Measurements from ENCODE around the gene CEP112. TPM values are rescaled to one million over a fixed set of nuclear protein-coding genes. Genes with fewer than 3 reads are reported as not detected.

The CEP112 gene
- total and polyA plus RNA-seq, 2 of the 4 experiments (the other 2 are of a cell fraction), result 2.5 to 5.6 TPM

DNA sequence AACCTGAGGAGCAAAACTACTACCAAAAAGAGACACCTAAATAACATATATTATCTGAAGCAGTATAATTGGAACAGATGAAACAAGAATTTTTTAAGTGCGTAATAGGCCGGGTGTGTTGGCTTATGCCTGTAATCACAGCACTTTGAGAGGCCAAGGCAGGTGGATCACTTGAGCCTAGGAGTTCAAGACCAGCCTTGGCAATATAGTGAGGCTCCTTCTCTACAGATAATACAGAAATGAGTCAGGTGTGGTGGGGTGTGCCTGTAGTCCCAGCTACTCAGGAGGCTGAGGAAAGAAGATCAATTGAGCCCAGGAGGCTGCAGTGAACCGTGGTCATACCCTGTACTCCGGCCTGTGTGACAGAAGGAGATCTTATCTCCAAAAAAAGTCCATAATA, 336.3 kb downstream of the CEP112 start:
- H4K5ac ChIP-seq (ENCODE audit: low read depth, low read length), result no peak overlapping the region
- no peaks in the 10 kb centered on the region for H3K36me3 ChIP-seq (ENCODE audit: control insufficient read depth, insufficient read depth, low read length)
- dilution Hi-C loops (cut with HindIII; ENCODE audit: low sequenced_read_pairs, unreplicated experiment) (no loop called here), in situ Hi-C loops (cut with MboI; ENCODE audit: low sequenced_read_pairs) (no loop called here), intact Hi-C loops (cut with micrococcal nuclease) (no loop called here)
- no peaks in the 10 kb centered on the region for H3K27me3 ChIP-seq (ENCODE audit: control insufficient read depth, insufficient read depth, low read length)
- H2AK9ac ChIP-seq (replicated peaks; ENCODE audit: low read depth, low read length, poor library complexity), result no peak overlapping the region
- H4K8ac ChIP-seq (ENCODE audit: low read depth in 2 of 2, low read length in 2 of 2), result no peak overlapping the region
- no peak overlapping the region for H4K91ac ChIP-seq (ENCODE audit: insufficient read depth, low read depth, low read length)
- no peak overlapping the region for H2BK120ac ChIP-seq (ENCODE audit: low read depth, low read length)
- H3K27ac ChIP-seq (ENCODE audit: insufficient read depth, low read length), result no peak overlapping the region
- ATAC-seq (ENCODE audit: low read depth) (no peak), DNase-seq (no peak)
- ChIA-PET POLR2A (ENCODE audit: unreplicated experiment) (no interaction called here), CTCF (no interaction called here)
- H2AK5ac ChIP-seq (ENCODE audit: low read depth, low read length), result no peak overlapping the region
- TF ChIP-seq NFE2L2 (IDR thresholded peaks at IDR 0.05; ENCODE audit: low read depth, low read length) (no peak), POLR2A (IDR thresholded peaks at IDR 0.05; ENCODE audit: low read depth, low read length) (no peak)
- no peak overlapping the region for H3K4ac ChIP-seq (ENCODE audit: low read depth, low read length)
- no peak overlapping the region for H2AFZ ChIP-seq (replicated peaks; ENCODE audit: low read length, poor library complexity)
- no peak overlapping the region for H3K4me3 ChIP-seq (ENCODE audit: insufficient read depth, low read depth, low read length)
- H3K18ac ChIP-seq (ENCODE audit: low read depth, low read length), result no peak overlapping the region
- no CpG with 5 or more reads among the region's 4 CpGs for WGBS, 2 experiments (ENCODE audit: extremely low coverage in 2 of 2, insufficient read length in 1 of 2)
- no peak overlapping the region for H3K4me2 ChIP-seq (ENCODE audit: low read depth, low read length)
- no peaks in the 10 kb centered on the region for H3K4me1 ChIP-seq (ENCODE audit: control insufficient read depth, insufficient read depth, low read length)
- H2BK15ac ChIP-seq (ENCODE audit: low read depth, low read length), result no peak overlapping the region
- H3K9me1 ChIP-seq (ENCODE audit: insufficient read depth, low read length), result no peaks in the 10 kb centered on the region
- no peak overlapping the region for H3K56ac ChIP-seq (ENCODE audit: extremely low read depth, insufficient read depth, low read length)
- no peaks in the 10 kb centered on the region for H3K79me1 ChIP-seq (ENCODE audit: low read depth in 1 of 2, low read length in 2 of 2)
- no peak overlapping the region for H2BK20ac ChIP-seq (ENCODE audit: low read depth, low read length)
- no peaks in the 10 kb centered on the region for H4K20me1 ChIP-seq (ENCODE audit: insufficient read depth, low read length)
- no peak overlapping the region for H2BK5ac ChIP-seq (ENCODE audit: low read depth, low read length, poor library complexity, severe bottlenecking)
- H3K23ac ChIP-seq (ENCODE audit: low read depth, low read length), result no peak overlapping the region
- no peak overlapping the region for H3K9ac ChIP-seq (ENCODE audit: low read depth, low read length)
- H3K14ac ChIP-seq (replicated peaks; ENCODE audit: low read depth, low read length), result no peak overlapping the region
- H3K9me3 ChIP-seq (ENCODE audit: control insufficient read depth, insufficient read depth, low read length), result no peaks in the 10 kb centered on the region
- BruUV-seq (replicated peaks), result no TSS peak

Measured in IMR-90 (cell line).